Fibroblast of lung (primary cell): ENCODE results near the gene DTX2.
"Not testable (repeated sequence)": the region's sequence is repeated elsewhere in the genome, so short reads cannot be mapped to it uniquely, and the experiment has no call there.

Experiments used
- EZH2 ChIP-seq: IDR thresholded peaks from 2 replicates; pipeline ENCODE4 v1.5.1; 2012; ENCODE audit warnings: low read length, control low read depth, mild to moderate bottlenecking; ENCODE audit errors: missing control alignments
- TF ChIP-seq, protein P1 (sequence below), 2 donors: IDR thresholded peaks in 1 of 2; conservative IDR thresholded peaks in 1 of 2; 1 replicate in 1 of 2; 2 replicates in 1 of 2; pipeline ENCODE4 v1.5.1; 2011 to 2012; ENCODE audit warnings: low read length in 2 of 2, control low read depth in 1 of 2, inconsistent platforms in 1 of 2, low read depth in 1 of 2, mild to moderate bottlenecking in 1 of 2

DNA sequence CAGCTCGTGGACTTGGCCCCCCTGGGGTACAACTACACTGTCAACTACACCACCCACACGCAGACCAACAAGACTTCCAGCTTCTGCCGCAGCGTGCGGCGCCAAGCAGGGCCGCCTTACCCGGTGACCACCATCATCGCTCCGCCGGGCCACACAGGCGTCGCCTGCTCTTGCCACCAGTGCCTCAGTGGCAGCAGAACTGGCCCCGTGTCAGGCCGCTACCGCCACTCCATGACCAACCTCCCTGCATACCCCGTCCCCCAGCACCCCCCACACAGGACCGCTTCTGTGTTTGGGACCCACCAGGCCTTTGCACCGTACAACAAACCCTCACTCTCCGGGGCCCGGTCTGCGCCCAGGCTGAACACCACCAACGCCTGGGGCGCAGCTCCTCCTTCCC, 21.2 kb downstream of the DTX2 start:
- TF ChIP-seq, protein P1, sequence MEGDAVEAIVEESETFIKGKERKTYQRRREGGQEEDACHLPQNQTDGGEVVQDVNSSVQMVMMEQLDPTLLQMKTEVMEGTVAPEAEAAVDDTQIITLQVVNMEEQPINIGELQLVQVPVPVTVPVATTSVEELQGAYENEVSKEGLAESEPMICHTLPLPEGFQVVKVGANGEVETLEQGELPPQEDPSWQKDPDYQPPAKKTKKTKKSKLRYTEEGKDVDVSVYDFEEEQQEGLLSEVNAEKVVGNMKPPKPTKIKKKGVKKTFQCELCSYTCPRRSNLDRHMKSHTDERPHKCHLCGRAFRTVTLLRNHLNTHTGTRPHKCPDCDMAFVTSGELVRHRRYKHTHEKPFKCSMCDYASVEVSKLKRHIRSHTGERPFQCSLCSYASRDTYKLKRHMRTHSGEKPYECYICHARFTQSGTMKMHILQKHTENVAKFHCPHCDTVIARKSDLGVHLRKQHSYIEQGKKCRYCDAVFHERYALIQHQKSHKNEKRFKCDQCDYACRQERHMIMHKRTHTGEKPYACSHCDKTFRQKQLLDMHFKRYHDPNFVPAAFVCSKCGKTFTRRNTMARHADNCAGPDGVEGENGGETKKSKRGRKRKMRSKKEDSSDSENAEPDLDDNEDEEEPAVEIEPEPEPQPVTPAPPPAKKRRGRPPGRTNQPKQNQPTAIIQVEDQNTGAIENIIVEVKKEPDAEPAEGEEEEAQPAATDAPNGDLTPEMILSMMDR (conservative IDR thresholded peaks at IDR 0.05 in 1 of 2, IDR thresholded peaks at IDR 0.05 in 1 of 2; ENCODE audit: low read depth in 1 of 2, low read length in 2 of 2) = not testable (repeated sequence)
- TF ChIP-seq EZH2 = not testable (repeated sequence)
